ENCODE measurements around the gene CFAP300.

CFAP300 gene

DNA sequence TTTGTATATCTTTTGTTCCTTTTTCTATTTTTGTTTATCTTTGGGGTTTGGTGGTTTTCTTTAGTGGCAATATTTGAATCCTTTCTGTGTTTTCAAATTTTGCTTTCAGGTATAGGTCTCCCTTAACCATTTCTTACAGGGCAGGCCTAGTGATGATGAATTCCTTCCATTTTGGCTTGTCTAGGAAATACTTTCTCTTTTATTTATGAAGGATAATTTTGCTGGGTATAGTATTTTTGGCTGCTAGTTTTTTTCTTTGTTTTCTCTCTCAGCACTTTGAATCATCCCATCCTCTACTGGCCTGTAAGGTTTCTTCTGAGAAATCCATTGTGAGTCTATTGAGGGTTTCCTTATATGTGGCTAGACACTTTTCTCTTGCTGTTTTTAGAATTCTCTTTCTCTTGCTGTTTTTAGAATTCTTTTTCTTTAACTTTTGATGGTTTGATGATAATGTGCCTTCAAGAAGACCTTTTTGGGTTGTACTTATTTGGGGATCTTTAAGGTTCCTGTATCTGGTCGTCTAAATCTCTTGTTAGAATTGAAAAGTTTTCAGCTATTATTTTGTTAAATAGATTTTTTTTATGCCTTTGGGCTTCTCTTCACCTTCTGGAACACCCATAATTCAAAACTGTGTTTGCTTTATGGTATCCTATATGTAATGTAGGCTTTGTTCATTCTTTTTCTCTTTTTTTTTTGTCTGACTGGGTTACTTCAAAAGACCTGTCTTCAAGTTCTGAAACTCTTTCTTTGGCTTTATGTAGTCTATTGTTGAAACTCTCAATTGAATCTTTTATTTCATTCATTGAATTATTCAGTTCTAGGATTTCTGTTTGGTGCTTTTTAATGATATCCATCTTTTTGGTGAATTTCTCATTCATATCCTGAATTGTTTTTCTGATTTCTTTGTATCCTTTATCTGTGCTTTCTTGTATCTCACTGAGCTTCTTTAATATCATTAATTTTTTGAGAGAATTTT is 24.5 kb downstream of the CFAP300 start:
- no peak overlapping the region for H3K4me3 ChIP-seq (replicated peaks; ENCODE audit: insufficient read depth, low read length)
- no peaks in the 10 kb centered on the region for H3K27me3 ChIP-seq (ENCODE audit: insufficient read depth, poor library complexity, severe bottlenecking)
- no peak overlapping the region for H3K27ac ChIP-seq (replicated peaks)

DNA sequence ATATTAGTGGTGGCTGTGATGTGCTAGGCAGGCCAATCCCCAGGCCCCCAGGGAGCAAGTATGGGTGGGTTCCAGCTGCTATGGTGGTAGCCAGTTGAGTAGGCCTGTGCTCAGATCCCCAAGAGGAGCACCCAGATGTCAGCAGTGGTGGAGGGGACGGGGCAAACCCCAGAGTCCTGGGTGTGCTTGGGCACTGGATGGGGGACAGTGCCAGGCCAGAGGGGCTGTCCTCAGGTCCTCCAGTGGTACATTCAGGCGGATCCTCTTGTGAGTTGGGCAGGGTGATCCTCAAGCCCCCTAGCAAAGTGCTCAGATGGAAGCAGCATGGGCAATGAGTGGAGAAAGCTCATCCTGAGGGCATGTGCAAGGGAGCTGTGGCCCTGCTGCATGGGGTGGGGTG is 26.0 kb downstream of the CFAP300 start:
- Histone ChIP-seq H3K27ac (replicated peaks) (no peak overlapping the region), H3K4me3 (replicated peaks; ENCODE audit: insufficient read depth, low read length) (no peak overlapping the region), H3K27me3 (ENCODE audit: insufficient read depth, poor library complexity, severe bottlenecking) (no peaks in the 10 kb centered on the region)
- TF ChIP-seq, protein P1, sequence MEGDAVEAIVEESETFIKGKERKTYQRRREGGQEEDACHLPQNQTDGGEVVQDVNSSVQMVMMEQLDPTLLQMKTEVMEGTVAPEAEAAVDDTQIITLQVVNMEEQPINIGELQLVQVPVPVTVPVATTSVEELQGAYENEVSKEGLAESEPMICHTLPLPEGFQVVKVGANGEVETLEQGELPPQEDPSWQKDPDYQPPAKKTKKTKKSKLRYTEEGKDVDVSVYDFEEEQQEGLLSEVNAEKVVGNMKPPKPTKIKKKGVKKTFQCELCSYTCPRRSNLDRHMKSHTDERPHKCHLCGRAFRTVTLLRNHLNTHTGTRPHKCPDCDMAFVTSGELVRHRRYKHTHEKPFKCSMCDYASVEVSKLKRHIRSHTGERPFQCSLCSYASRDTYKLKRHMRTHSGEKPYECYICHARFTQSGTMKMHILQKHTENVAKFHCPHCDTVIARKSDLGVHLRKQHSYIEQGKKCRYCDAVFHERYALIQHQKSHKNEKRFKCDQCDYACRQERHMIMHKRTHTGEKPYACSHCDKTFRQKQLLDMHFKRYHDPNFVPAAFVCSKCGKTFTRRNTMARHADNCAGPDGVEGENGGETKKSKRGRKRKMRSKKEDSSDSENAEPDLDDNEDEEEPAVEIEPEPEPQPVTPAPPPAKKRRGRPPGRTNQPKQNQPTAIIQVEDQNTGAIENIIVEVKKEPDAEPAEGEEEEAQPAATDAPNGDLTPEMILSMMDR (IDR thresholded peaks at IDR 0.05; ENCODE audit: insufficient read depth, low read length), result no peak
- no peak for TF ChIP-seq POLR2AphosphoS5 (IDR thresholded peaks at IDR 0.05; ENCODE audit: low read depth)
- no peak for TF ChIP-seq SPI1 (IDR thresholded peaks at IDR 0.05; ENCODE audit: borderline replicate concordance, low read depth)
- TF ChIP-seq, protein P2, sequence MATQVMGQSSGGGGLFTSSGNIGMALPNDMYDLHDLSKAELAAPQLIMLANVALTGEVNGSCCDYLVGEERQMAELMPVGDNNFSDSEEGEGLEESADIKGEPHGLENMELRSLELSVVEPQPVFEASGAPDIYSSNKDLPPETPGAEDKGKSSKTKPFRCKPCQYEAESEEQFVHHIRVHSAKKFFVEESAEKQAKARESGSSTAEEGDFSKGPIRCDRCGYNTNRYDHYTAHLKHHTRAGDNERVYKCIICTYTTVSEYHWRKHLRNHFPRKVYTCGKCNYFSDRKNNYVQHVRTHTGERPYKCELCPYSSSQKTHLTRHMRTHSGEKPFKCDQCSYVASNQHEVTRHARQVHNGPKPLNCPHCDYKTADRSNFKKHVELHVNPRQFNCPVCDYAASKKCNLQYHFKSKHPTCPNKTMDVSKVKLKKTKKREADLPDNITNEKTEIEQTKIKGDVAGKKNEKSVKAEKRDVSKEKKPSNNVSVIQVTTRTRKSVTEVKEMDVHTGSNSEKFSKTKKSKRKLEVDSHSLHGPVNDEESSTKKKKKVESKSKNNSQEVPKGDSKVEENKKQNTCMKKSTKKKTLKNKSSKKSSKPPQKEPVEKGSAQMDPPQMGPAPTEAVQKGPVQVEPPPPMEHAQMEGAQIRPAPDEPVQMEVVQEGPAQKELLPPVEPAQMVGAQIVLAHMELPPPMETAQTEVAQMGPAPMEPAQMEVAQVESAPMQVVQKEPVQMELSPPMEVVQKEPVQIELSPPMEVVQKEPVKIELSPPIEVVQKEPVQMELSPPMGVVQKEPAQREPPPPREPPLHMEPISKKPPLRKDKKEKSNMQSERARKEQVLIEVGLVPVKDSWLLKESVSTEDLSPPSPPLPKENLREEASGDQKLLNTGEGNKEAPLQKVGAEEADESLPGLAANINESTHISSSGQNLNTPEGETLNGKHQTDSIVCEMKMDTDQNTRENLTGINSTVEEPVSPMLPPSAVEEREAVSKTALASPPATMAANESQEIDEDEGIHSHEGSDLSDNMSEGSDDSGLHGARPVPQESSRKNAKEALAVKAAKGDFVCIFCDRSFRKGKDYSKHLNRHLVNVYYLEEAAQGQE (IDR thresholded peaks at IDR 0.05; ENCODE audit: insufficient replicate concordance, low read depth), result no peak
- TF ChIP-seq GABPA (IDR thresholded peaks at IDR 0.05; ENCODE audit: low read depth), result no peak
- no peak for DNase-seq (ENCODE audit: low read depth in 1 of 2, low spot score in 1 of 2)

More for the DNA sequence above, 24.5 kb downstream of the CFAP300 start:
- TF ChIP-seq, protein P2 (IDR thresholded peaks at IDR 0.05; ENCODE audit: insufficient replicate concordance, low read depth), result no peak
- TF ChIP-seq GABPA (IDR thresholded peaks at IDR 0.05; ENCODE audit: low read depth) (no peak), SPI1 (IDR thresholded peaks at IDR 0.05; ENCODE audit: borderline replicate concordance, low read depth) (no peak), POLR2AphosphoS5 (IDR thresholded peaks at IDR 0.05; ENCODE audit: low read depth) (no peak)
- TF ChIP-seq, protein P1 (IDR thresholded peaks at IDR 0.05; ENCODE audit: insufficient read depth, low read length), result no peak
- no peak for DNase-seq (ENCODE audit: low read depth in 1 of 2, low spot score in 1 of 2)

DNA sequence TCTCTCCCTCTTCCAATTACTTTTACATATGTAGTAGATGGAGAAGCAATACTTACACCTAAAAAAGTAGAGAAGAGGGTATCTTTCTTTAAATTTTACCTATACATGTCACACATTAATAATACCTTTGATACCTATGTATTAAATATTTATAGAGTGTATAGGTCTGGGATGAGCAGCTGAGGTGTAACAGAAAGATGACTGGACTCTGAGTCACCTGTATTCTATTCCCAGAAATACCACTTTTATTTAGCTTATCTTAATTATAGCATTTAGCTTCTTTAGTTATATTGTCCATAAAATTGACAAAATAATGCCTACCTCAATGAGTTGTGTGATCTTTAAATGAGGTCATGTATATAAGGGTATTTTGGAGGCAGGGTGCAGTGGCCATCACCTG is 32.4 kb downstream of the CFAP300 start:
- no peak overlapping the region for H3K4me3 ChIP-seq (replicated peaks; ENCODE audit: insufficient read depth, low read length)
- TF ChIP-seq, protein P1 (IDR thresholded peaks at IDR 0.05; ENCODE audit: insufficient read depth, low read length), result no peak
- TF ChIP-seq POLR2AphosphoS5 (IDR thresholded peaks at IDR 0.05; ENCODE audit: low read depth) (no peak), SPI1 (IDR thresholded peaks at IDR 0.05; ENCODE audit: borderline replicate concordance, low read depth) (no peak), GABPA (IDR thresholded peaks at IDR 0.05; ENCODE audit: low read depth) (no peak)
- TF ChIP-seq, protein P2 (IDR thresholded peaks at IDR 0.05; ENCODE audit: insufficient replicate concordance, low read depth), result no peak
- no peak for DNase-seq (ENCODE audit: low read depth in 1 of 2, low spot score in 1 of 2)
- no peaks in the 10 kb centered on the region for H3K27me3 ChIP-seq (ENCODE audit: insufficient read depth, poor library complexity, severe bottlenecking)
- no peak overlapping the region for H3K27ac ChIP-seq (replicated peaks)
